Skeletal muscle satellite cell (primary cell): ENCODE measurements around the gene PDZD2.

Experiments
- H3K27me3 ChIP-seq: 2 replicates; pipeline ENCODE4 v1.7.0; 2013; ENCODE audit warnings: low read length; ENCODE audit not compliant: control insufficient read depth, insufficient read depth
- H3K36me3 ChIP-seq: 2 replicates; pipeline ENCODE4 v1.7.0; 2013; ENCODE audit warnings: mild to moderate bottlenecking, control low read depth, low read length; ENCODE audit not compliant: insufficient read depth
- H3K4me1 ChIP-seq: 2 replicates; pipeline ENCODE4 v1.7.0; 2013; ENCODE audit warnings: low read length; ENCODE audit not compliant: control insufficient read depth, insufficient read depth
- H3K4me2 ChIP-seq: 2 replicates; pipeline ENCODE4 v1.7.0; 2013; ENCODE audit warnings: mild to moderate bottlenecking, low read length
- H3K4me3 ChIP-seq: 2 replicates; pipeline ENCODE4 v1.7.0; 2013; ENCODE audit warnings: low read length
- H3K9ac ChIP-seq: 2 replicates; pipeline ENCODE4 v1.7.0; 2013; ENCODE audit warnings: mild to moderate bottlenecking, low read depth, low read length, moderate library complexity
- H3K9me3 ChIP-seq: replicated peaks from 2 replicates; pipeline ENCODE4 v1.7.0; 2013; ENCODE audit warnings: mild to moderate bottlenecking, control low read depth, low read length

Gene PDZD2

DNA sequence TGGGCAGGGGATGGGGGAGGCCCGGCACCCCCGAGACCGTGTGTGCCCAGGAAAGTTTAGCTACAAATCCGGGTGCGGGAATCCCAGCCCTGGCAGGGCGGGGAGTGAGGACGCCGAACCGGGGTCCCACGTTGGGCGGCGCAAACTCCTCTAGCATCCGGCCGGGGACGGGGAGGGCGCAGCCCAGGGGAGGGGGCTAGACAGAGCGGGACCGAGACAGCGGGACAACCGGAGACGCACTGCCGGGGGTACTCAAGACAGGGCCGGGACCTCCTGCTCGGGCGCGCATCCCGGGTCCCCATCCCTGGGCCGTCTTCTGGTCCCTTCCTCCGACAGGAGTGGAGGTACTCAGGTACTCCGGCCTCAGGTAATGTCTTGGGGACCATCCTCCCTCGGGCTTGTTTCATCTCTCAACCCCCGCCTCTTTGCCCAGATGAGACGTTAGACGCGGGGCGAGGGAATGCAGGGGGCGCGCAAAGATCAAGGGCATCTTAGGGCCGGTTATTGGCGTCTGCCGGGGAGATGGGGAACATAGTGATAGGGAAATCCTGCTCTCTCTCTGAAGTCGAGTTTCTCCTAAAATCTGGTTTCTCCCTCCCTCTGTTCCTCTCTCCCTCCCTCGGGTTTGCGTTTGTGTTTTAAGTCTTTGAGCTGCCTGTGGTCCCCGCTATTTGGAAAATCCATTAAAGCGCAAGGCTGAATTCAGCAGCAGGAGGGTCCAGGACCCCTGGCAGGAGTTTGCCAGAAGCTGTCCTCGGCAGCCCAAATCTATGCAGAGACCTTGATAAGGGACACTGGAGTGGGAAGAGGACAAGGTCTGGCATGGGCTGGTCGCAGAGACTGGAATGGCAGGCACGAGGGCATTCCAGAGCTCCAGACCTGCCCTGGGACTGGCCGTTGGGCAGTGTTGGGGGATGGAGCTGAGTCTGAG, 815 bp downstream of the PDZD2 start:
- Histone ChIP-seq H3K4me1 (peaks cover 4% of the 10 kb centered on the region), H3K27me3 (peaks cover 58% of the 10 kb centered on the region), H3K4me3 (peak overlapping the region; percentile 66), H3K36me3 (no peaks in the 10 kb centered on the region), H3K9ac (no peak overlapping the region), H3K4me2 (peak overlapping the region; percentile 83), H3K9me3 (no peaks in the 10 kb centered on the region)

DNA sequence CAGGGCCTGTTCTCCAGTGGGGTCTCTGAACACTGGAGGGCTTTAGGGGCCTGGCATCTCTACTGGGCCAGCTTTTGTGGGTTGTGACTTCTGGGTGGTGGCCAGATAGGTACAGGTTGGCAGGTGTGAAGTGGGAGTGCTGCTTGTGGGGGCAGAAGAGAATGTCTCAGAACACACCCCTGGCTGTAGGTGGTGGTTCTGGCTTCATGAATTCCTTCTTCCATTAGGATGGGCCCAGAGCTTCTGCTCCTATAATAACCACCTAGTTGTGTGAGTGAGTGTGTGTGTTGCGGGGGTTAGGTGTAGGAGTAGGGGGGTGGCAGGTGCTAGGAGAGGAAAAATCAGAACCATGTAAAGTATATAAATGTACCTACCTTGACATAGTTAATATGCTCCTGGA, 1.6 kb downstream of the PDZD2 start:
- H3K9me3 ChIP-seq, result no peaks in the 10 kb centered on the region
- H3K4me2 ChIP-seq, result no peak overlapping the region
- H3K9ac ChIP-seq, result no peak overlapping the region
- H3K27me3 ChIP-seq, result peaks cover 57% of the 10 kb centered on the region
- H3K4me3 ChIP-seq, result no peak overlapping the region
- H3K4me1 ChIP-seq, result peaks cover 4% of the 10 kb centered on the region
- H3K36me3 ChIP-seq, result no peaks in the 10 kb centered on the region

GRCh38 chr5:31641059-31641458, 2.1 kb downstream of the PDZD2 start:
- no peak overlapping the region for H3K4me2 ChIP-seq
- peaks cover 53% of the 10 kb centered on the region for H3K27me3 ChIP-seq
- peaks cover 4% of the 10 kb centered on the region for H3K4me1 ChIP-seq
- H3K9ac ChIP-seq, result no peak overlapping the region
- no peaks in the 10 kb centered on the region for H3K9me3 ChIP-seq
- no peaks in the 10 kb centered on the region for H3K36me3 ChIP-seq
- no peak overlapping the region for H3K4me3 ChIP-seq

DNA sequence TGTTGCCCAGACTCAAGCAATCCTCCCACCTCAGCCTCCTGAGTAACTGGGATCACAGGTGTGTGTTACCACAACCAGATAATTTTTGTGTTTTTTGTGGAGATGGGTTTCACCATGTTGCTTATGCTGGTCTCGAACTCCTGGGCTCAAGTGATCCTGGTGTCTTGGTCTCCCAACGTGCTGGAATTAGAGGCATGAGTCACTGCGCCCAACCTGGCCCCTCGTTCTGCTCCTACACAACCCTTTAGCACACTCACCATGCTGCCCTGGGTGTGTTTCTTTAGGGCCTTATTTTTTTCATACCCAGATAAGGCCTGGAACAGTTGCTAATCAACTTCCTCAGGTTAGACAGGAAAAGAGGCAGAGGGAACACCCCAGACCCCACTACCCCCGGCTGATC, 2.6 kb downstream of the PDZD2 start:
- H3K36me3 ChIP-seq, result no peaks in the 10 kb centered on the region
- H3K27me3 ChIP-seq, result peaks cover 49% of the 10 kb centered on the region
- no peaks in the 10 kb centered on the region for H3K9me3 ChIP-seq
- no peak overlapping the region for H3K9ac ChIP-seq
- no peak overlapping the region for H3K4me3 ChIP-seq
- H3K4me1 ChIP-seq, result peaks cover 4% of the 10 kb centered on the region
- no peak overlapping the region for H3K4me2 ChIP-seq

GRCh38 chr5:31645420-31646081, 6.6 kb downstream of the PDZD2 start:
- Histone ChIP-seq H3K9me3 (no peaks in the 10 kb centered on the region), H3K27me3 (peaks cover 43% of the 10 kb centered on the region), H3K36me3 (no peaks in the 10 kb centered on the region), H3K4me1 (no peaks in the 10 kb centered on the region), H3K4me2 (no peak overlapping the region), H3K4me3 (no peak overlapping the region), H3K9ac (no peak overlapping the region)

DNA sequence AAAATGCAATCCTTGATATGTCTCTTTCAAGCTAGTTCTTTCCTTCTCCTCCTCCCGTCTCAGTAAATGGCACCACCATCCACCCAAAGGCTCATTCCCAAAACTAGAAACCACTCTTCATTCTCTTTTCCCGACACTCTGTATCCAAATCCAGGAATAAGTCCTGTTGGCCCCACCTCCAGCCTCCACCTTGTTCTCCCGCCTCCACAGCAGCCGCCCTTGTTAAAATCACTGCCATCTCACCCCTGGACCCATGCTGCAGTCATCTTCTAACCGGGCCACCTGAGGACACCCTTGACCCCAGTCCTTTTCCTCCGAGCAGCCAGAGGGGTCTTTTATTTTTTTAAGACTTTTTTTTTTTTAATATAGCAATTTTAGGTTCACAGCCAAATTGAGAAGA, 9.4 kb downstream of the PDZD2 start:
- Histone ChIP-seq H3K4me1 (no peaks in the 10 kb centered on the region), H3K4me2 (no peak overlapping the region), H3K9me3 (no peaks in the 10 kb centered on the region), H3K4me3 (no peak overlapping the region), H3K36me3 (no peaks in the 10 kb centered on the region), H3K9ac (no peak overlapping the region), H3K27me3 (peaks cover 18% of the 10 kb centered on the region)

DNA sequence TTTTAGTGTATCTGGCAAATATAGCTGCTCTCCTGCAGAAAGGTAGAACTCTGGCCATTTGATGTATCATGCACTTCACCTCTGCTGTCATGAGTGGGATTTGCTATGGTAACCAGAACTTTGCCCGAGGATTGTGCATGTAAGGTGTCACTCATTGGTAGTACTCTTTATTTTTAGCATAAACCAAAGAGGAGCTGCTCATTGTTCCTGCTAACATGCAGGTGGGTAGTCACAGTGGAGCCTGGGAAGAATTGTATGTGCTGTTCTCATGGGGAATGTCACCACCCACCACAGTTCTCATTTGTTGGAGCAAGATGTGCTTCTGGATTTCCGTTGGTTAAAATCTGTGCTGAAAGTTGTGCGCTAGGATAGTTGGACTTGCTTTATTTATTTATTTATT, 12.3 kb downstream of the PDZD2 start:
- Histone ChIP-seq H3K9ac (no peak overlapping the region), H3K4me2 (no peak overlapping the region), H3K36me3 (no peaks in the 10 kb centered on the region), H3K4me3 (no peak overlapping the region), H3K27me3 (peaks cover 14% of the 10 kb centered on the region), H3K4me1 (no peaks in the 10 kb centered on the region), H3K9me3 (no peaks in the 10 kb centered on the region)

- H3K9me3 ChIP-seq, result no peaks in the 10 kb centered on the region
- H3K4me1 ChIP-seq, result no peaks in the 10 kb centered on the region
- no peaks in the 10 kb centered on the region for H3K36me3 ChIP-seq
- H3K4me3 ChIP-seq, result no peak overlapping the region
- no peak overlapping the region for H3K4me2 ChIP-seq
- no peak overlapping the region for H3K9ac ChIP-seq
- no peaks in the 10 kb centered on the region for H3K27me3 ChIP-seq
Observed at GRCh38 chr5:31655491-31655890, 16.6 kb downstream of the PDZD2 start.

DNA sequence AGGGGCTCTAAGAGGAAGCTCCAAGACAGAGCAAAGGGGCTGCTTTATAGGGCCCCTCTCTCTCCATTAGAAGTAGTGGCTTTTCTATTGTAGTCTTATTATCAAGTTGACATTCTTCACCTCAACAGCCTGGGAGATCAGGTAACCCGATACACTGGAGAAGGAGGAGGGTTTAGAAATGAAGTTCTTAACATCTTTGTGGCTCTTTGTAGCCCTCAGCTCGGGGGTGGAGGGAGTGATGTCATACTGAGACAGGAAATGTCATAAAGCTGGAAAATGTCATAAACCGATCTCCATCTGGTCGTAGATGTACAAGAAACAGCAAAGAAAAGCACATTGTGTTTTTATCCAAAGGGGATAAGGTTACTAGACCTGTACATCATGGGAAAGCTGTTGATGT, 17.9 kb downstream of the PDZD2 start:
- H3K4me3 ChIP-seq, result no peak overlapping the region
- H3K4me1 ChIP-seq, result no peaks in the 10 kb centered on the region
- H3K9me3 ChIP-seq, result no peaks in the 10 kb centered on the region
- no peaks in the 10 kb centered on the region for H3K27me3 ChIP-seq
- H3K36me3 ChIP-seq, result no peaks in the 10 kb centered on the region
- no peak overlapping the region for H3K9ac ChIP-seq
- no peak overlapping the region for H3K4me2 ChIP-seq

- Histone ChIP-seq H3K9ac (no peak overlapping the region), H3K27me3 (no peaks in the 10 kb centered on the region), H3K9me3 (no peaks in the 10 kb centered on the region), H3K4me3 (no peak overlapping the region), H3K36me3 (no peaks in the 10 kb centered on the region), H3K4me1 (no peaks in the 10 kb centered on the region), H3K4me2 (no peak overlapping the region)
Observed at GRCh38 chr5:31657315-31657979, 18.5 kb downstream of the PDZD2 start.

DNA sequence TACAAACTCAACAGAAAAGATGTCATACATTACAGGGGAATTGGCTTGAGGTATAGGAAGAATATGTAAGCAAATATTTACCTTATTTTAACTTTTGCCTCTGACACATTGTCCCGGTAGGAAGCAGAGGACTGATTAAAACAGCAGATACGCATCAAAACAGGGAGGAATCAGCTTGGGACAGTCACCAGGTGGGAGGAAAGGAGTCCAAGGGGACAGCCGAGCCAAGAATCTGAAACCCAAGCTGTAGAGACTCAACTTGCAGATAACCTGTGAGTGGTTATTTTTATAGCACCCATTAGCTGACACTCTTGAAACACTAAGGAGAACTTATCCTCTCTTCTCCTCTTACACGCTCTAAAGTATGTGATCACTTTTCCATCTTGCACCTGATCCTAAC, 22.3 kb downstream of the PDZD2 start:
- Histone ChIP-seq H3K36me3 (no peaks in the 10 kb centered on the region), H3K9ac (no peak overlapping the region), H3K4me3 (no peak overlapping the region), H3K4me2 (no peak overlapping the region), H3K4me1 (peaks cover 4% of the 10 kb centered on the region), H3K9me3 (no peaks in the 10 kb centered on the region), H3K27me3 (no peaks in the 10 kb centered on the region)
